BE2C (cell line): ENCODE measurements around the gene CYP51A1. TPM values are rescaled to one million over a fixed set of nuclear protein-coding genes. Genes with fewer than 3 reads are reported as not detected.
"Not testable (repeated sequence)": the region's sequence is repeated elsewhere in the genome, so short reads cannot be mapped to it uniquely, and the experiment has no call there.

Source experiments
- DNase-seq: peaks from one replicate; pipeline ENCODE4 v3.0.0-alpha.2; 2020
- H3K27me3 ChIP-seq: fragments of 250-450 bp; sonication (Bioruptor Pico); 2 replicates; pipeline ENCODE4 v1.5.1; 2020; ENCODE audit warnings: mild to moderate bottlenecking
- H3K36me3 ChIP-seq: fragments of 250-450 bp; sonication (Bioruptor Pico); 2 replicates; pipeline ENCODE4 v1.5.1; 2020; ENCODE audit warnings: mild to moderate bottlenecking
- H3K4me1 ChIP-seq: fragments of 250-450 bp; sonication (Bioruptor Pico); 2 replicates; pipeline ENCODE4 v1.5.1; 2020
- H3K4me3 ChIP-seq: 2 replicates; pipeline ENCODE4 v1.5.1; 2011; ENCODE audit warnings: low read depth, low read length
- H3K9me3 ChIP-seq: fragments of 250-450 bp; sonication (Bioruptor Pico); 2 replicates; pipeline ENCODE4 v1.5.1; 2020
- polyA plus RNA-seq: library from polyadenylated mRNA; unstranded; fragments of >200 nt; gene quantifications from one replicate; pipeline ENCODE4 v1.2.1, GENCODE V29; 2012; ENCODE audit warnings: low read depth, missing spikeins; ENCODE audit not compliant: insufficient read length, insufficient read depth
- TF ChIP-seq, protein P1 (sequence below): IDR thresholded peaks from 2 replicates; pipeline ENCODE4 v1.5.1; 2012; ENCODE audit warnings: mild to moderate bottlenecking, low read depth, low read length

Gene CYP51A1
- polyA plus RNA-seq, result 16.2 TPM

DNA sequence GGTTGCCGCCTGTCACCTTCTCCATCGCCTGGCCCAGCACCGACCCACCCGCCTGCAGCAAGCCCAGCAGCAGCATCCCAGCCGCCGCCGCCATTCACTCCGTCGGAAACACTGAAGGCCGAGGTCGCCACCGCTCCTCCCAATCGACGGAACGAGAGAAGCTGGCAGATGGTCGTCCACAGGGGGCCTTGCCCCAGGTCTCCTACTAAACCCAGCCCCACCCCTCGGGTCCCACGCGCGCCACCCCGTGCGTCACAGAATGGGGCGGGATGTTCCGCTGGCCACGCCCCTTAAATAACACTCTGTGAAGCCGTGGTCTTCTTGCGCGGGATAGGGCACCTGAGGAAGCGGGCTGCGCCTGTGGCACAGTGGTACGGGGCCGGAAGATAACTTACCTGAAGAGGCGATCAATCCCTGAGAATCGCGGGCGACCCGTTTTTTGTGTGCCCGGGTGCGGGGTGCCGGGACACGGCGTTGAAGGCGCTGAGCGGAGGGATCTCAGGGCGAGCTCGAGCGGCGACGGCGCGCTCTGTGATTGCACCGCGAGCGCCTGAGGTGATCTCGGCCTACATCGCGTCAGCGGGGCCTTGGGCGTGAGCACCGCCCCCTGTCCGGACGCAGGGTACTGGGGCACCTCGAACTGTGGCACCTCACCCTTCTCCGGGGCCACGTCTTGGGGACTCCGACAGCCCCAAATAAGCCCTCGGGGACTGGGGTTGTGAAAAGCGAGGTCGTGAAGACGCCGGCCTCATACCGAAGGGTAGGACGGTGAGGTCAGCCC is at the start of gene CYP51A1:
TSS of gene CYP51A1 (minus strand) at position 207 of the 781 bp plus-strand sequence. CDS start at position 94, 113 bp downstream.
- no peaks in the 10 kb centered on the region for H3K4me1 ChIP-seq
- TF ChIP-seq, protein P1, sequence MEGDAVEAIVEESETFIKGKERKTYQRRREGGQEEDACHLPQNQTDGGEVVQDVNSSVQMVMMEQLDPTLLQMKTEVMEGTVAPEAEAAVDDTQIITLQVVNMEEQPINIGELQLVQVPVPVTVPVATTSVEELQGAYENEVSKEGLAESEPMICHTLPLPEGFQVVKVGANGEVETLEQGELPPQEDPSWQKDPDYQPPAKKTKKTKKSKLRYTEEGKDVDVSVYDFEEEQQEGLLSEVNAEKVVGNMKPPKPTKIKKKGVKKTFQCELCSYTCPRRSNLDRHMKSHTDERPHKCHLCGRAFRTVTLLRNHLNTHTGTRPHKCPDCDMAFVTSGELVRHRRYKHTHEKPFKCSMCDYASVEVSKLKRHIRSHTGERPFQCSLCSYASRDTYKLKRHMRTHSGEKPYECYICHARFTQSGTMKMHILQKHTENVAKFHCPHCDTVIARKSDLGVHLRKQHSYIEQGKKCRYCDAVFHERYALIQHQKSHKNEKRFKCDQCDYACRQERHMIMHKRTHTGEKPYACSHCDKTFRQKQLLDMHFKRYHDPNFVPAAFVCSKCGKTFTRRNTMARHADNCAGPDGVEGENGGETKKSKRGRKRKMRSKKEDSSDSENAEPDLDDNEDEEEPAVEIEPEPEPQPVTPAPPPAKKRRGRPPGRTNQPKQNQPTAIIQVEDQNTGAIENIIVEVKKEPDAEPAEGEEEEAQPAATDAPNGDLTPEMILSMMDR, result no peak
- DNase-seq, result peak; percentile 93

DNA sequence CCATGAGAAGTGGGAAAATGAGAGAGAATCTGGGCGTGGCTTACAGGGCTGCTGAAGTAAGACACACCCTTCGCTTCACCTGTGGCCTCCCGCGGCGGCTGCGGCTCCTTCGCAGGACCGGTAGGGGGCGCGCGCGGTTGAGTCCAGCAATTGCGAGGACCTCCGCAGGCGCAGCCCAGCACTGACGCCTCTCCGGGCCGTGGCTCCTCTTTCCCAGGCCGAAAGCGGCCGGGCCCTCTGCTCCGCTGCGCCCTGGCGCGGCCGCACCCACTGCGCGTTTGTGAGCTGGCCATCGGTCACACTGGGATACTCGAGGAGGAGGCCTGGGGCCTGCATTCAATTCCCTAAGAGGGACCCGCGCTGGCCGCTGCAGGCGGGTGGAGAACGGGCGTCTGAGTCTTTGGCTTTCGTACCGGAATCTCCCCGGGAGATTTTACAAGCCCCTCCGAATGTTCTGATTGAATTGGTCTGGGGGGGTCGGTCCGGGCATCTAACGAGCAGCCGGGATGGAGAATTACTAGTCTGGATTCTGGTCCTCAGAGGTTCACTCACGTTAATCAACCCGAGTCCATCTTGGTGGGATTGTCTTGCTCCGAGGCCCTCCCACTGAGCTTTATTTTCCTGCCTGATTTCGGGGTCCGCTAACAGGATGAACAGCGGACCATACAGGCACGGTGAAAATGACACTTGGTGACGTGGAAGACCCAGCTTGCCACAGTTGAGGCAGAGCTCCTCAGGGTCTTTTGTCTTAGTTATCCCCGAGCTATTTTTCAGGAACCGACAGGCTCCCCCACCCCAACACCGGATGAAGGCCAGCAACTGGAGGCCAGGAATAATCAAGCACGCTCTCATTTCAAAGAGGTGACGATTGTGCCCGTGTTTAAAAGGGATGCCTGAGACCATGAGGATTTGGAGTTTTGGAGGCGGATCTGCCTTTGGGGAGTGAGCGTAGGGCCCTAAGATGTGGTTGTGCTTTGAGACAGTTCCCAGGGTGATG is 44.9 kb upstream of the CYP51A1 start, which contains the start of gene LRRD1:
TSS of gene LRRD1 (minus strand) at position 215 of the 997 bp plus-strand sequence. CDS start 13,940 bp downstream, outside the sequence.
- Histone ChIP-seq H3K4me3 (peak within 1 kb of the TSS; percentile 69), H3K9me3 (no peaks in the 10 kb centered on the region)
- peak; percentile 87 for DNase-seq

More for the DNA sequence above, at the start of gene CYP51A1:
- Histone ChIP-seq H3K9me3 (no peaks in the 10 kb centered on the region), H3K27me3 (no peaks in the 10 kb centered on the region), H3K4me3 (peak within 1 kb of the TSS; percentile 81), H3K36me3 (no peaks in the 10 kb centered on the region)

DNA sequence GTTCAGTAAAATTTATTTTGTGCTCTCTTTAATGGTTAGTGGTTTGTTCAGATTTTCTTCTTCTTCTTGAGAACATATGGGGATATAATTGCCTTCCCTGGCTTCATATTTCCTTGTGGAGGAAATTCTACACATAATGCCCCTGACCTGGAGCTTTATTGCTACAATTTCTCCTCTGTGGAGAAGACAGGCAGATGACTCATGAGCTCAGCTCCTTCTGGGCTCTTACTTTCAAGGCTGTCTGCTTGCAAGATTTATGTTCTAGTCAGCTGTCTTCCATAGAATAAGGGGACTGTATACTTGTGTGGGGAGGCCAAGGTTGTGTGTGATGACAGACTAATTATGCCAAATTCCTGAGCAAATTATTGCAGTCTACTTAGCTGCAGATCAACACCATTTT is 43.1 kb upstream of the CYP51A1 start:
- no peaks in the 10 kb centered on the region for H3K27me3 ChIP-seq
- TF ChIP-seq, protein P1, result no peak
- no peak for DNase-seq
- no peak overlapping the region for H3K4me3 ChIP-seq
- H3K4me1 ChIP-seq, result no peaks in the 10 kb centered on the region
- no peaks in the 10 kb centered on the region for H3K36me3 ChIP-seq
- no peaks in the 10 kb centered on the region for H3K9me3 ChIP-seq

More for the DNA sequence above, 44.9 kb upstream of the CYP51A1 start, which contains the start of gene LRRD1:
- Histone ChIP-seq H3K4me1 (no peaks in the 10 kb centered on the region), H3K27me3 (no peaks in the 10 kb centered on the region), H3K36me3 (no peaks in the 10 kb centered on the region)
- TF ChIP-seq, protein P1, result peak; percentile 87

DNA sequence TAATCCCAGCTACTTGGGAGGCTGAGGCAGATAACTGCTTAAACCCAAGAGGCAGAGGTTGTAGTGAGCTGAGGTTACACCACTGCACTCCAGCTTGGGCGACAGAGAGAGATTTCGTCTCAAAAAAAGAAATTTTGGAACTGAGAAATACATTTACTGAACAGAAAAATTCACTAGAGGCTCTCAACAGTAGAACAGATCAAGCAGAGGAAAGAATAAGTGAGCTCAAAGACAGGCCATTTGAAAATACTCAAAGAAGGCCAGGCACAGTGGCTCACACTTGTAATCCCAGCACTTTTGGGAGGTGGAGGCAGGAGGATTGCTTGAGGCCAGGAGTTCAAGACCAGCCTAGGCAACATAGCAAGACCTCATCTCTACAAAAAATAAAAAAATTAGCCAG is 35.3 kb upstream of the CYP51A1 start:
- not testable (repeated sequence) for H3K4me1 ChIP-seq, DNase-seq, H3K4me3 ChIP-seq, H3K27me3 ChIP-seq, H3K36me3 ChIP-seq, H3K9me3 ChIP-seq

DNA sequence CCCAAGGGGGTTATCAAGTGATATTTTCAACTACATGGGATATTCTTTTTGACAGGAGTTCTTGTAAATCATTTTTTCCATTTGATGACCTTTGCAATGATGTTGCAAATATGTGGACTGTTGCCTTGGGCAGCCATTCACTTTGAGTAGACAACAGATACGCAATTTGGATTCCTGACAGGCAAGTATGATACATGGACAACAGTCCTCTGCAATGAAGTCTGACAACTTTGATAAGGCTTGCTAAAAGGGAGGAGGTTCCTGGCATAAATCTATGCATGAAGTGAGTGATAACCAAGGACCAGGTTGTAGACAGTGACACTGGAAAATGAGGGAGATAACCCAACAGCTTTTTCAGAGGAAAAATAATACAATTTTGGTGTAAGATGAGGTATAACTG is 27.0 kb upstream of the CYP51A1 start:
- no peak for DNase-seq
- H3K4me1 ChIP-seq, result peaks cover 3% of the 10 kb centered on the region; the same call in 1 of the 2 replicates
- TF ChIP-seq, protein P1, result no peak
- no peaks in the 10 kb centered on the region; the same call in 1 of the 2 replicates for H3K27me3 ChIP-seq
- no peak overlapping the region for H3K4me3 ChIP-seq
- no peaks in the 10 kb centered on the region for H3K36me3 ChIP-seq
- H3K9me3 ChIP-seq, result no peaks in the 10 kb centered on the region
